Mesenteric fat pad (tissue), 1 donor: ENCODE results near the gene IL1RAPL2. TPM values are rescaled to one million over a fixed set of nuclear protein-coding genes. Genes with fewer than 3 reads are reported as not detected.

Source experiments
- DNase-seq: peaks from one replicate; pipeline ENCODE4 v3.0.0-alpha.2; 2020; ENCODE audit warnings: low spot score
- total RNA-seq: library from RNA; stranded (reverse); fragmentation: NEBNext Ultra II Directional; extraction: Animal tissue kit (Norgen Biotek cat#: 25700); gene quantifications from one replicate; pipeline ENCODE4 v1.2.1, GENCODE V29; 2021
- donor health status: DM: yes; HTN: yes; CAD: no.

IL1RAPL2 gene
- total RNA-seq, 1 donor from 2014 or later: not detected

GRCh38 chrX:105263801-105264200 lies 697.8 kb downstream of the IL1RAPL2 start:
- DNase-seq: no peak

DNA sequence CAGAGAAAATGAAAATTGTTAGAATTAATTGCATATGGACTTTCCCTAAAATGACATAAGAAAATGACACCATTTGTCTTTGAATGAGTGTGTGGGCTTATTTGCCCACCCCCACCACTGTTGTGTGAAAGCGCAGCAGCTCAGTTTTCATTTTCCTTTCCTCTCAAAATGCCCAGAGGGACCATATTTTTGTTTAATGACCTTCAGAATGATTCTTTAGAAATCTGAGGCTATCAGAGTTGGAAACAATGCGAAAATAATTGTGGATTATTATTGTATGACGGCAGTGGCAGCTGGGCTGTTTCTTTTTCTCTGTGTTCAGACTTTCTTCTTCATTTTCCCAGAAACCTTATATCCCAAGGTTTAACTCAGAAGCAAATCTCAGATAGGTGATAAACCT lies 699.1 kb downstream of the IL1RAPL2 start:
- no peak for DNase-seq

DNA sequence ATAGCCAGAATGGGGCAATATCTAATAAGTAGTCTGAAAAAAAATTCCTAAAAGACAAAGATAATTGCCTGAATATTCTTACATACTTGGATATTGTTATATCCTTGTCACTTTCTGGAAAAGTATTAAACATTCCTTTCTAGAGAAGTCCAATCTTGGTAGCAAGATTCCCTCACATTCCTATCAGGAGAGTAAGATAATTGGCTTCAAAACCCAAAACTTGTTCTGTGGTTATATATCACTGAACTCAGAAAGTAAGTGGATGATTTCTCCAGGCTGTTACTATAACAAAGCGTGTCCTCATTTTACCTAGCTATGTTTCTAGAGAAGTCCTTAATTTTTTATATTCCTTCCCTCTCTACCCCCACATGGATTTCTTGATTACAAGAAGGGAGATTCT lies 700.5 kb downstream of the IL1RAPL2 start:
- DNase-seq: no peak

DNA sequence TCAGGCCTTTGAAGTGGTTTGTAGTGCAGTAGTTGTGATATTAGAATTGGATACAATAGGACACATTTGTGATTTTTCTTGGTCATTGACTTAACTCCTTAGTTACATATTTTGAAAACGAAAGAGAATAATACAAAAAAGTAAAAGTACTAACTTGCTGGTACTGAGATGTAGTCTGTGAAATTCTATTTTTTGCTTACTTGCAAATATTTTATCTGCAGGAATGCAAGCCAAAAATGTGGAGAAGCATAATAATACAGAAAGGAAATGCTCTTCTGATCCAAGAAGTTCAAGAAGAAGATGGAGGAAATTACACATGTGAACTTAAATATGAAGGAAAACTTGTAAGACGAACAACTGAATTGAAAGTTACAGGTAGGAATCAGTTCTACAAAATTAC lies 701.2 kb downstream of the IL1RAPL2 start:
- no peak for DNase-seq

DNA sequence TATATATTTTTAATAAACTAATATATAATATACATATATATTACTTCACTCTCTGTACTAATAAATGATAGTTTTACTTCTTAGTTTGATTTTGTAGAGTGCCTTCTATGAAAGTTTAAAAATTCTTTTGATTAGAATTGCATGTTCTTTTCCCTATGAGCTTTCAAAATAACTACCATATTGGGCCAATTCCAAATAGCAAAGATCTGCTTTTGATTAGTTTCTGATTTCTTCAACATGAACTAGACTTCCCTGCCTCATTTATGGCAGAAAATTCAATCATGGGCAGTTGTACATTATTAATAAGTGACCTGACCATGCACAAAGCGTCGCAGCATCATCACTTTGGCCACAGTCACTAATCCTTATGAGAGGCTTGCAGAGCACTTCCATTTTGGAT lies 703.4 kb downstream of the IL1RAPL2 start:
- no peak for DNase-seq

- no peak for DNase-seq
Measured at GRCh38 chrX:105273326-105273725, 707.3 kb downstream of the IL1RAPL2 start.

- DNase-seq: no peak
Measured at GRCh38 chrX:105274091-105274490, 708.1 kb downstream of the IL1RAPL2 start.

- no peak for DNase-seq
Measured at GRCh38 chrX:105277132-105277531, 711.1 kb downstream of the IL1RAPL2 start.

DNA sequence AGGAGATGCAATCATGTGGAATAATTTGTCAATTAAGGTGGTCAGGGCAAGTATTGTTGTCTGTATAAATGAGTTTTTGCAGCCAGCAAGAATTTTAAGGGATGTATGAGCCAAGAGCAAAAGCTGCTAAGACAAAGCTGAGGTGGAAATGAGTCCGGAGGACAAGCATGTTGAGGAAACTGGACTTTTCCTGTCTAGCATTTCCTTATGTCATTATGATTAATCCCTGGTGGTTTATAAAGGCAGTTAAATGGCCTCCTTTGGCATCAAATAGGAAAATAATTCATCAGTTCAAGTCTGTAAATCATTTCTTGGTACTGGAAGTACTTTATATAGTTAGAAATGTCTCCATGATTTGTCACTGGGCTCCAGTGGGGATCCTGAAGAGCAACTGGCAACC lies 716.1 kb downstream of the IL1RAPL2 start:
- DNase-seq: no peak

GRCh38 chrX:105297041-105297440 lies 731.0 kb downstream of the IL1RAPL2 start:
- no peak for DNase-seq

- DNase-seq: no peak
Measured at GRCh38 chrX:105299286-105299685, 733.3 kb downstream of the IL1RAPL2 start.

DNA sequence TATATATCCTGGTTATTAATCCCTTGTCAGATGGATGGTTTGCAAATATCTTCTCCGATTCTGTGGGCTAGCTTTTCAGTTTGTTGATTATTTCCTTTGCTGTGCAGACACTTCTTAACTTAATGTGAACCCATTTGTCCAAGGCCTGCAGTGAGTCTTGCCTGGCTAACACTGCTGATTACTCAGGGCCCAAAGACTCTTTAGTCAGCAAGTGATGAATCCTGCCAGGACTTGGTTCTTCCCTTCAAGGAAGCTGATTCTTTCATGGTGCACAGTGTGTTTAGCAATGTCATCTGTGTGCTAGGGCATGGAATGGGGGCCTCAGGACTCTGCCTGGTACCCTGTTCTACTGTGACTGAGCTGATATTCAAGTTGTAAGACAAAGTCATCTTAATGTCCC lies 736.2 kb downstream of the IL1RAPL2 start:
- no peak for DNase-seq

GRCh38 chrX:105307762-105308161 lies 741.8 kb downstream of the IL1RAPL2 start:
- DNase-seq: no peak

DNA sequence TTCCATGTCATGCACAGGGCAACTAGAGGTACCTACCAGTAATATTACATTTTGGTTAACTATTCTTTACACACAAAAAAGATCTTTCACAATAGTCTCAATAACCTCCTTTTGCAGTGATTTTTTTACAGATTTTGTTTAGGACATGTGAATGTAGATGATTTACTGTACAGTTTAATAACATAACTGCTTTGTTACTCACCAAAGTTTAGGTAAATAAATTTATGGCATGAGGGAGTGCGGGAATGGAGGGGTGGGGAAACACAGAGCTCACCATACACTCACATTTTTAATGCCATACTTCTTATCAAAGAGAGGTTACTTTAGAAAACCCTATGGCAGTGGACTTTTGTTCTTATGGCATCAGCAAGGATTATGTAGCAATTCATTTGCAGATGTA lies 747.6 kb downstream of the IL1RAPL2 start:
- DNase-seq: no peak

- no peak for DNase-seq
Measured at GRCh38 chrX:105314458-105314857, 748.5 kb downstream of the IL1RAPL2 start.

DNA sequence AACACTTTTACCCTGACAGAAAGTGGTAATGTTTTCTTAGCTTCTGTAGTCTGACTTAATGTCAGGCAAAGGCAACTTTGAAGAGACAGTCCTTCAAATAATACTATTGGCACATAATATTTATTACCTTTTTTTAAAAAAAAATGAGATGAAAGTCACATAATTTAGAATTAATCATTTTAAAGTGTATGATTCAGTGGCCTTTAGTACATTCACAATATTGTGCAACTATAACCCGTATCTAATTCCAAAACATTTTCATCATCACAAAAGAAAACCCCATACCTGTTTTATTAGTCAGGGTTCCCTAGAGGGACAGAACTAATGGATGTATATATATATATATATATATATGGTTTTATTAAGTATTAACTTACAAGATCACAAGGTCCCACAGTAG lies 749.2 kb downstream of the IL1RAPL2 start:
- DNase-seq: no peak

- no peak for DNase-seq
Measured at GRCh38 chrX:105317117-105317516, 751.1 kb downstream of the IL1RAPL2 start.

DNA sequence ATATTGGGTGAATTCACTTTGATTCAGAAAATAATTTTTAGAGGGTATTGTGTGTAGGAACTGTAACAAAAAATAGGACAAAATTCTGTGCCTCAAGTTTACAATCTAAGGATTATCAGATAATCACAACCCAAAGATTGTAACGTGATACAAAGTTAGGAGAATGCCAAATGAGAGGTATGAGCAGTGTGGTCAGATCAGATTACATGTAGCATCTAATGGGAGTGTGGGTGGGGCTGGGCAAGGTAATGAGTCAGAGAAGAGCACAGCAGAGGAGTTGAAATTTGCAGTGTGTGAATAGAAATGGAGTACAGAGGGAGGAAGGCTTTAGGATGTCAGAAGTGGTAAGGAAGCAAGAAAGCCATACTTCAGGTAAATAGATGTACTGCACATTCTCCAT lies 757.9 kb downstream of the IL1RAPL2 start:
- DNase-seq: no peak

GRCh38 chrX:105328773-105329172 lies 762.8 kb downstream of the IL1RAPL2 start:
- no peak for DNase-seq

- DNase-seq: no peak
Measured at GRCh38 chrX:105331244-105331643, 765.2 kb downstream of the IL1RAPL2 start.

- DNase-seq: no peak
Measured at GRCh38 chrX:105347373-105347772, 781.4 kb downstream of the IL1RAPL2 start.

- DNase-seq: no peak
Measured at GRCh38 chrX:105349476-105349875, 783.5 kb downstream of the IL1RAPL2 start.

DNA sequence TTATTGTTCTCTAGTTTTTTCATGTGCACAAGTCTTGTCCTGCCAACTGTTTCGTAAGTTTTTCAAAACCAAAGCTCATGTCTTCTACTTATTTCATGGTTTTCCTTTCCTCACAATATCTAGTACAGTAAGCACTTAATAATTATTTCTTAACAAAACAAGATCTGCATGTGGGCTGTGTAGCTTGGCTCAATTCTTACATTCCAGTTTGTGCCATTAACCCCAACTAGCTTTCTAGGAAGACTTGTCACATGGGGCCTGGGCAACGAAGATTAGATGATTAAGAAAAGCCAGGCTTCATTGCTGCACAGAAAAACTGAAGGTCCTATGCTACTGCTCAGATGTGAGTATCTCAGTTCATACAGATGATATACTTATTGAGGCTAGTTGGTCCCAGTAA lies 809.8 kb downstream of the IL1RAPL2 start:
- no peak for DNase-seq

DNA sequence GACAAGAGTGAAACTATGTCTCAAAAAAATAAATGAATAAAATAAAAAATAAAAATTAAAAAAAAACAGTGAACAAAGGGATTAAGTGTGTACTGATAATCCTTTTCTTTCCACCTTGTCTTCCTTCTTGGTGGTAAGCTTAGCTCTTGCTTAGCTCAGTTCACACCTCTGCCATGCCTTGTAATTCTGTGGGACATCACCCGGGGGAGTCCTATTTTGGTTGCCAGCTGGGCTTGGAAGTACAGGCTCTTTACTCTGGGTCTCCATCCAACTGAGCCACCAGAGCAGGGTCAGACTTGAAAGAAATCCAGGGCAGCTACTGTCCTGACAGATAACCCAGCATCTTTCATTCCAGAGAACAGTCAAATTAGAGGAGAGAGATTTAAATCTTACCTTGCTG lies 858.7 kb downstream of the IL1RAPL2 start:
- no peak for DNase-seq
